Endothelial cell of umbilical vein (primary cell): Measurements from ENCODE around the gene RHOV. TPM values are rescaled to one million over a fixed set of nuclear protein-coding genes. Genes with fewer than 3 reads are reported as not detected.

Source experiments
- BruUV-seq: library from RNA; stranded (reverse); fragments of 400-500 nt; replicated peaks from 2 replicates; lab custom pipeline; 2021; lab: Mats Ljungman, UMichigan
- CTCF ChIA-PET: fragments of 300-600, 350-600 bp; sonication (Branson Sonifier 250); formaldehyde crosslinking; loops from one replicate; lab custom pipeline; 2021; ENCODE audit warnings: antibody characterized with exemption, inconsistent platforms; lab: Charles Lee
- POLR2A ChIA-PET: fragments of 300-600, 350-600 bp; sonication (Branson Sonifier 250); formaldehyde crosslinking; loops from one replicate; lab custom pipeline; 2021; ENCODE audit warnings: antibody characterized with exemption, inconsistent platforms; lab: Charles Lee
- DNase-seq: peaks from one replicate; pipeline ENCODE4 v3.0.0-alpha.2; 2011; ENCODE audit warnings: low read depth, low spot score
- FAIRE-seq: peaks from 2 replicates; lab custom pipeline; 2011; peaks lifted over from hg19 to GRCh38; lab: Jason Lieb, UNC
- H2AFZ ChIP-seq: 2 replicates; pipeline ENCODE4 v1.6.0; 2012; ENCODE audit warnings: low read depth, low read length, control low read depth, inconsistent platforms
- H3K27ac ChIP-seq: 2 replicates; pipeline ENCODE4 v1.5.1; 2011; ENCODE audit warnings: low read depth, mild to moderate bottlenecking, control low read depth, low read length, moderate library complexity; ENCODE audit not compliant: insufficient read depth
- H3K27me3 ChIP-seq, 2 experiments: 2 replicates each; pipeline versions ENCODE4 v1.6.0 to v1.6.1; 2011; ENCODE audit warnings: low read length in 2 of 2, mixed read lengths in 1 of 2; ENCODE audit not compliant: control insufficient read depth in 2 of 2, insufficient read depth in 2 of 2
- H3K36me3 ChIP-seq, 2 experiments: 2 replicates in 1 of 2; 3 replicates in 1 of 2; pipeline ENCODE4 v1.5.1; 2011; ENCODE audit warnings: low read length in 2 of 2, mild to moderate bottlenecking in 1 of 2, moderate library complexity in 1 of 2; ENCODE audit not compliant: control insufficient read depth in 2 of 2, insufficient read depth in 2 of 2; ENCODE audit errors: extremely low read depth in 1 of 2
- H3K4me1 ChIP-seq: 3 replicates; pipeline ENCODE4 v1.5.1; 2011; ENCODE audit warnings: mild to moderate bottlenecking, low read length; ENCODE audit not compliant: control insufficient read depth, insufficient read depth; ENCODE audit errors: extremely low read depth
- H3K4me2 ChIP-seq: 2 replicates; pipeline ENCODE4 v1.6.1; 2011; ENCODE audit warnings: low read length, control low read depth, mixed read lengths; ENCODE audit not compliant: insufficient read depth
- H3K4me3 ChIP-seq, 3 experiments: fragments of 200-600 bp in 1 of 3; sonication (generic), shearing (Covaris generic) in 1 of 3; replicated peaks in 1 of 3; 2 replicates each; pipeline ENCODE4 v1.5.1; 2011 to 2016; ENCODE audit warnings: control low read depth in 3 of 3, low read length in 3 of 3, mild to moderate bottlenecking in 2 of 3, inconsistent platforms in 1 of 3, low read depth in 1 of 3, moderate library complexity in 1 of 3; ENCODE audit not compliant: insufficient read depth in 1 of 3
- H3K79me2 ChIP-seq: 2 replicates; pipeline ENCODE4 v1.6.0; 2012; ENCODE audit warnings: low read length, inconsistent platforms; ENCODE audit not compliant: control insufficient read depth, insufficient read depth
- H3K9ac ChIP-seq: replicated peaks from 2 replicates; pipeline ENCODE3; 2011; ENCODE audit warnings: low read length, control low read depth; ENCODE audit not compliant: insufficient read depth; ENCODE audit errors: extremely low read depth
- H3K9me1 ChIP-seq: replicated peaks from 3 replicates; pipeline ENCODE4 v1.6.0; 2011; ENCODE audit warnings: mild to moderate bottlenecking, low read length; ENCODE audit not compliant: control insufficient read depth, insufficient read depth; ENCODE audit errors: extremely low read depth
- H3K9me3 ChIP-seq: replicated peaks from 2 replicates; pipeline ENCODE4 v1.5.1; 2012; ENCODE audit warnings: low read length, inconsistent platforms; ENCODE audit not compliant: control insufficient read depth, insufficient read depth
- H4K20me1 ChIP-seq: replicated peaks from 2 replicates; pipeline ENCODE3; 2011; ENCODE audit warnings: mild to moderate bottlenecking, low read length; ENCODE audit not compliant: control insufficient read depth, insufficient read depth; ENCODE audit errors: extremely low read depth
- CTCF ChIP-seq, 2 donors: IDR thresholded peaks; 1 replicate in 1 of 2; 2 replicates in 1 of 2; pipeline ENCODE4 v1.5.1; 2011; ENCODE audit warnings: low read length in 2 of 2, mild to moderate bottlenecking in 2 of 2, moderate library complexity in 2 of 2, control low read depth in 1 of 2, inconsistent platforms in 1 of 2, low read depth in 1 of 2; ENCODE audit not compliant: insufficient read depth in 1 of 2; ENCODE audit errors: extremely low read depth in 1 of 2
- EZH2 ChIP-seq: IDR thresholded peaks from 2 replicates; pipeline ENCODE4 v1.6.1; 2012; ENCODE audit warnings: borderline replicate concordance, low read depth, mild to moderate bottlenecking, moderate library complexity, low read length, inconsistent platforms; ENCODE audit not compliant: severe bottlenecking
- FOS ChIP-seq: IDR thresholded peaks from 2 replicates; pipeline ENCODE4 v1.6.1; 2011; ENCODE audit warnings: mild to moderate bottlenecking, low read length, moderate library complexity, borderline replicate concordance; ENCODE audit not compliant: insufficient read depth
- GATA2 ChIP-seq: IDR thresholded peaks from 2 replicates; pipeline ENCODE4 v1.7.0; 2011; ENCODE audit warnings: low read depth, mild to moderate bottlenecking, moderate library complexity, mixed read lengths, low read length; ENCODE audit not compliant: insufficient read length, insufficient read depth
- JUN ChIP-seq: IDR thresholded peaks from 2 replicates; pipeline ENCODE4 v1.6.1; 2011; ENCODE audit warnings: borderline replicate concordance, low read depth; ENCODE audit not compliant: insufficient read length, insufficient read depth
- MYC ChIP-seq: IDR thresholded peaks from one replicate; pipeline ENCODE4 v1.6.1; 2011; ENCODE audit warnings: mild to moderate bottlenecking, low read depth, low read length
- POLR2A ChIP-seq: IDR thresholded peaks from 2 replicates; pipeline ENCODE4 v1.6.1; 2012; ENCODE audit warnings: low read depth, mild to moderate bottlenecking, control low read depth, low read length
- dilution Hi-C: fragments of 300-500 bp; cut with MboI; formaldehyde crosslinking; loops from one replicate; pipeline ENCODE4 v1.15.0; 2019; ENCODE audit warnings: low sequenced_read_pairs; ENCODE audit not compliant: extremely low pct_ligation_motif_present
- intact Hi-C: fragments of 100-400 bp; cut with micrococcal nuclease; formaldehyde crosslinking; loops from one replicate; pipeline ENCODE4 v1.10.0; 2022
- polyA plus RNA-seq, 4 experiments: library from polyadenylated mRNA; depleted of rRNA in 3 of 4; stranded (reverse) in 3 of 4; unstranded in 1 of 4; fragments of >200 nt; gene quantifications; 2 replicates each; pipeline versions ENCODE4 v1.2.1 to v1.2.3, GENCODE V29; 2011 to 2012; ENCODE audit warnings: missing spikeins in 1 of 4
- total RNA-seq: library from RNA; stranded (reverse); gene quantifications from 2 replicates; pipeline ENCODE4 v1.2.3, GENCODE V29; 2021

Gene RHOV
- total and polyA plus RNA-seq, 2 donors (not counting 3 experiments of a cell fraction or from before 2014, with no cell fraction given): 0.15 to 0.20 TPM

GRCh38 chr15:40843885-40844695 lies 29.9 kb downstream of the RHOV start, which contains the start of gene SPINT1:
TSS of gene SPINT1 (plus strand) at chr15:40844048. CDS start at chr15:40844555, 507 bp downstream.
- ChIA-PET CTCF (interaction anchor here (0.9 to 8.3 kb wide), 7 partner anchors 11 to 109 kb away, joined by 3 to 71 read pairs (median 5); partner anchors contain the start of gene CHAC1), POLR2A (no interaction called here)
- Histone ChIP-seq H3K9ac (no peak within 1 kb of the TSS), H3K36me3 (no peaks in the 10 kb centered on the region), H4K20me1 (no peaks in the 10 kb centered on the region), H3K27ac (no peak within 1 kb of the TSS), H3K4me1 (peaks cover 5% of the 10 kb centered on the region), H3K27me3 (peaks cover 11% of the 10 kb centered on the region in 2 experiments), H3K79me2 (no peaks in the 10 kb centered on the region), H3K4me3 (peak within 1 kb of the TSS in 2 of 3 experiments; percentile 1 to 39), H2AFZ (peak within 1 kb of the TSS; percentile 6), H3K9me3 (no peaks in the 10 kb centered on the region), H3K4me2 (peak within 1 kb of the TSS; percentile 26), H3K9me1 (no peaks in the 10 kb centered on the region)
- DNase-seq (no peak), FAIRE-seq (no peak)
- intact Hi-C loops (no loop called here), dilution Hi-C loops (no loop called here)
- TF ChIP-seq GATA2 (no peak), FOS (no peak), POLR2A (no peak), CTCF (IDR thresholded peaks at IDR 0.05; ENCODE audit: extremely low read depth in 1 of 2, insufficient read depth in 1 of 2, low read depth in 1 of 2, low read length in 2 of 2) (no peak), MYC (no peak), JUN (no peak), EZH2 (peak; percentile 75)
- no TSS peak for BruUV-seq
